Measurements from ENCODE around the gene SLC8A1.

SLC8A1 gene

DNA sequence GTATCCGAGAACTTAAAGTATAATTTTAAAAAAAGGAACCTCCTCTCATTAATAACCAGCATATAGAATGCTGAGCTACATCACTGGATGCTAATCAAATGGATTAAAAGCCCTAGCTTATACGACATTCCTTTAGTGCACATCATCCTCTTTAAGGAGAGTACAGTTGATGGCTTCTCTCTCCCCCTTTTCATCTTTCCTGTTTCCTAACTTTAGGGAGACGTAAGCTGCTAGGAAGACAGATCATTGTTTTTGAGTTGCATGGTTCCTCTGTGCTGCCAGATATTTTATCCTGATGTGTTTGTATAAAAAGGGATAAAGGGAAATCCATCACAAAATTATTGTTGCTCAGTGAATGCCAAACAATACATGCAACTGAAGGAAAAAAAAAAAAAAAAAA, 94.2 kb downstream of the SLC8A1 start:
- TF ChIP-seq, protein P1, sequence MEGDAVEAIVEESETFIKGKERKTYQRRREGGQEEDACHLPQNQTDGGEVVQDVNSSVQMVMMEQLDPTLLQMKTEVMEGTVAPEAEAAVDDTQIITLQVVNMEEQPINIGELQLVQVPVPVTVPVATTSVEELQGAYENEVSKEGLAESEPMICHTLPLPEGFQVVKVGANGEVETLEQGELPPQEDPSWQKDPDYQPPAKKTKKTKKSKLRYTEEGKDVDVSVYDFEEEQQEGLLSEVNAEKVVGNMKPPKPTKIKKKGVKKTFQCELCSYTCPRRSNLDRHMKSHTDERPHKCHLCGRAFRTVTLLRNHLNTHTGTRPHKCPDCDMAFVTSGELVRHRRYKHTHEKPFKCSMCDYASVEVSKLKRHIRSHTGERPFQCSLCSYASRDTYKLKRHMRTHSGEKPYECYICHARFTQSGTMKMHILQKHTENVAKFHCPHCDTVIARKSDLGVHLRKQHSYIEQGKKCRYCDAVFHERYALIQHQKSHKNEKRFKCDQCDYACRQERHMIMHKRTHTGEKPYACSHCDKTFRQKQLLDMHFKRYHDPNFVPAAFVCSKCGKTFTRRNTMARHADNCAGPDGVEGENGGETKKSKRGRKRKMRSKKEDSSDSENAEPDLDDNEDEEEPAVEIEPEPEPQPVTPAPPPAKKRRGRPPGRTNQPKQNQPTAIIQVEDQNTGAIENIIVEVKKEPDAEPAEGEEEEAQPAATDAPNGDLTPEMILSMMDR (IDR thresholded peaks at IDR 0.05; ENCODE audit: low read depth, low read length), result no peak
- DNase-seq (ENCODE audit: extremely low read depth, low read depth), result no peak

DNA sequence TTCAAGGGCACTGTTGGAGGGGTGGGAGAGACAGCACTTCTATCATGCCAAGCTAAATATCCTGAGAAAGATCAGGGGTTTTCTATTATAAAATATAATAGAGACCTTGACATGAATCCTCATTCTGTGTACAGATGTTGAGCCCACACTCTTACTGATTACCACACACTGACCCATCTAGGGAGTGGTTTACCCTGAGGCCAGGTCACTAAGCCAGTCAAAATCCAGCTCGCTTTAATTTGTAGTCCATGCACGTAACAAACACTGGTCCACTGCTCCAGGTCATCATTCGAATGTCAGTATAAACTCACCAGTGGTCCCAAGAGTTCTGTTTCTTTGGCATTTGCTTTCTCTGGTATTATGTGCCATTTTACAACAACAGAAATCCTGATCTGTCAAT, 96.4 kb downstream of the SLC8A1 start:
- TF ChIP-seq, protein P1 (IDR thresholded peaks at IDR 0.05; ENCODE audit: low read depth, low read length), result no peak
- no peak for DNase-seq (ENCODE audit: extremely low read depth, low read depth)

DNA sequence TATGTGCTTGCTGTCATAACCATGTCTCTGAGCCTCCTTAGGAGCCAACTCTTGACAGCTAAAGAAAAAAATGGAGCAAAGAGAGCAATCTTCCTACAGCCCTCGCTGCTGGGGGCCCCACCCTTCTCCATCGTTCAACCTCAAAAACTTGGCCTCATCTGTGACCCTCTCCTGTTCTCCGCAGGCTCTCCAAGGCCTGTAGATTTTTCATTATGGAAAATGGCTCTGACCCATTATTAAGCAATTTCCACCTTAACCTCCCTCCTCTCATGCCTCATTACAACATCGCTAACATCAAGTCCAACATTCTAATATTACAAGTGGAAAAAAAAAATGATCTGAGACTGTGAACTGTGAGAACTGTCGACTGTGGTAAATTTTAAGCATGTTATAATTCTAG, 98.7 kb downstream of the SLC8A1 start:
- DNase-seq (ENCODE audit: extremely low read depth, low read depth), result no peak
- TF ChIP-seq, protein P1 (IDR thresholded peaks at IDR 0.05; ENCODE audit: low read depth, low read length), result no peak

DNA sequence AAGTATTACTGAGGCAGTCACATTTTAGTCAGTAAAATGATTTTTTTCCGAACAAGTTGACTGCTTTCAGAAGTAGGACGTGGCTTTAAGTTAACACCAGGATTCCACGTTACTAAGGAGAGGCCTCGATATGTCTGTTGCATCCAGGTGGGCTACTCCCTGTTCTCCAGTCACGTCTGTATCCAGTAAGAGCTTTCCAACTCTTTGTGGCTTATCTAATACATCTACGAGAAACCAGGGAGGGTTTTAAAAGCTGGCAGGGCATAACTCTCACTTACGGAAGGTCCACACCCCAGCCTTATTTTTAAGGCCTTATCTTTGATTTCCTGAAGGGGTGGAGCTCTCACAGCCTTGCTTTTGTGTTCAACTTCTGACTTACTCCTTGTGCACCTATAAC, 99.2 kb downstream of the SLC8A1 start:
- no peak for DNase-seq (ENCODE audit: extremely low read depth, low read depth)
- TF ChIP-seq, protein P1 (IDR thresholded peaks at IDR 0.05; ENCODE audit: low read depth, low read length), result no peak

DNA sequence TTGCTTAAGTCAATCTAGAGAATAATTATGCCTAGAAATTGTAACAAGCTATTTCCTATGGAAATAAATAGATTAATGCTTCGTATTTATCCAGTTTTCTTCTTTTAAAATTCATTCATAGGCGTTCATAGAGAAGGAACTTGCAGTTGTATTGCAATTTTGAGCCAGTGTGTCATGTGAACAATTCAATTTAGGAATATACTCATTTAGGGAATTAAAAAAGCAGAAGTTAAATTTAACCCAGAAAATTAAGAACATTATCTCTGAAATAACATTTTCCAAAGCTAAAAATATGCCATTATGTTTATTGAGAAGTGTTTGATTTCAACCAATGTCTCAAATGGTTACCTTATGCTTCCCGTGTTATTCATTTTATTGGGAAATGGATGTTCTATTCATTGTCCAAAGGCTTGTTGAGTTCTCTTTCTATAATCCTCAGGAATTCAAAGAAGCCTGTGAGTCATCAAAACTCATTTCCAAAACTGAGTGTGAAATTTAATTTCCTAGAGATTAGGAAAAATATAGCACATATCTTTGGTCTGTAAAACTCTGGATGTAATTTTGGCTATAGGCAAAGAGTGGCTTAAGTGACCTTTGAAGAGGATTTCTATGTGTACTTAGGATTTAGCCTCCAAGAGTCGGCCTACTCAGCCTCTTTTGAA, 99.7 kb downstream of the SLC8A1 start:
- TF ChIP-seq, protein P1 (IDR thresholded peaks at IDR 0.05; ENCODE audit: low read depth, low read length), result no peak
- no peak for DNase-seq (ENCODE audit: extremely low read depth, low read depth)

DNA sequence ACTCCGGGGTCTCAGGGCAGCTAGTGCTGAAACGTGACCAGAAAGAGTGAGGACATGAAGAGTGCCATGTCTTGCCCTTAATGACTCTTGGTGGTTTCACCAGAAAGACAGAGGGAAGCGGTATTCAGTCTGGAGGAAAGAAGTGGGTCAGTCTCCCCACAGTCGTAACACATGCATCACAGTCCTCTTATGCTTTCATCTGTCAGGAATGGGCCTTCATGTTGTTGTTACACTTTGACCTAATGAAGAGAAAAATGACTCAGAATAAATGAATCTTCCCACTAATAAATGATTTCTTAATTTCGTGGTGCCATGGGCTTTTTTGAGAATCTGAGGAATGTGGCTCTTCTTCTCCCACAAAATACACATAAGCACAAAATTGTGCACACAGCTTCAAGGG, 103.2 kb downstream of the SLC8A1 start:
- TF ChIP-seq, protein P1 (IDR thresholded peaks at IDR 0.05; ENCODE audit: low read depth, low read length), result no peak
- no peak for DNase-seq (ENCODE audit: extremely low read depth, low read depth)

DNA sequence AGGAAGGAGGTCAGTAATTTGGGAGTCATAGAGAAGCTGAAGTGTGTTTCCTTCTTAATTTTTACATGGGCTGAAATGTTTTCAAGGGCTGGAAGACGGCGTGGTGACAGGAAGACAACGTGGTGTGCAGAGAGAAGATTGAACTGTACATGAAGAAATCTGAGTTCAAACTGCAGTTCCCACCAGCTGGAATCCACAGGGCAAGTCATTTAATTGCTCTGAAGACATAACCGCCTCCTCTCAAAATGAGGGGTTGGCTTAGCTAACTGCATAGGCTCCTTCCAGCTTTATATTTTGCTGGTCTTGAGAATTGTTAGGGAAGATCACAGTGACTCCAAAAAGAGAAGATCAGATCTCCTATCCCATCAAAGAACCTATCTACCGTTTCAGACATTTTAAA, 103.9 kb downstream of the SLC8A1 start:
- TF ChIP-seq, protein P1 (IDR thresholded peaks at IDR 0.05; ENCODE audit: low read depth, low read length), result no peak
- no peak for DNase-seq (ENCODE audit: extremely low read depth, low read depth)

Measured in AG09319 (cell line).